ENCODE measurements around the gene RASGRF2. TPM values are rescaled to one million over a fixed set of nuclear protein-coding genes. Genes with fewer than 3 reads are reported as not detected.

Gene RASGRF2
- total and polyA plus RNA-seq, 9 of the 15 experiments (the other 6 are each of a cell fraction or from before 2014, with no cell fraction given) = 0.01 to 0.22 (median 0.08) TPM; not detected in 2

- WGBS (ENCODE audit: insufficient coverage, low coverage, missing lambda C conversion rate) = 0% methylated on average over 9 of the region's 9 CpGs
Observed at GRCh38 chr5:81191726-81192372, 231.7 kb downstream of the RASGRF2 start.

GRCh38 chr5:81192373-81192750 is 232.2 kb downstream of the RASGRF2 start:
- FAIRE-seq (no peak), ATAC-seq (no peak), DNase-seq (ENCODE audit: extremely low read depth in 1 of 4, low spot score in 3 of 4) (no peak)
- WGBS (ENCODE audit: insufficient coverage, low coverage, missing lambda C conversion rate) = 0% methylated on average over 8 of the region's 8 CpGs
- H3K27me3 ChIP-seq (ENCODE audit: control insufficient read depth in 2 of 2, insufficient read depth in 2 of 2, low read length in 2 of 2) = peaks cover 34 to 57% of the 10 kb centered on the region in 2 experiments
- no peaks in the 10 kb centered on the region for H4K20me1 ChIP-seq (replicated peaks; ENCODE audit: control insufficient read depth, insufficient read depth, low read length)
- no TSS peak for BruUV-seq (replicated peaks)
- no peaks in the 10 kb centered on the region for H3K36me3 ChIP-seq (ENCODE audit: control insufficient read depth, insufficient read depth, low read length)
- in situ Hi-C loops (cut with MboI) (loop anchor here (10.0 to 25.0 kb wide), 2 partner anchors 508 to 1080 kb away; no protein-coding TSS in a partner anchor), intact Hi-C loops (cut with micrococcal nuclease) (loop anchor here (10.0 kb wide), 2 partner anchors 708 to 1098 kb away; partner anchors contain the start of gene FAM151B)
- no peaks in the 10 kb centered on the region for H3K79me2 ChIP-seq (ENCODE audit: control insufficient read depth, insufficient read depth, low read length)
- H3K9me1 ChIP-seq (ENCODE audit: control insufficient read depth, insufficient read depth, low read length) = no peaks in the 10 kb centered on the region
- peaks cover 4% of the 10 kb centered on the region in 2 experiments; a peak in 4 of 5 replicates for H3K4me1 ChIP-seq (replicated peaks in 1 of 2; ENCODE audit: control insufficient read depth in 2 of 2, insufficient read depth in 2 of 2, low read length in 2 of 2)
- H3K4me3 ChIP-seq = no peak overlapping the region
- H3K4me2 ChIP-seq (ENCODE audit: insufficient read depth, low read length) = no peak overlapping the region
- H3K27ac ChIP-seq (ENCODE audit: extremely low read depth, low read depth, low read length) = no peak overlapping the region
- no peak overlapping the region for H3K9ac ChIP-seq (ENCODE audit: insufficient read depth in 1 of 2, low read depth in 2 of 2, low read length in 2 of 2)
- no peaks in the 10 kb centered on the region for H3K9me3 ChIP-seq (replicated peaks; ENCODE audit: control insufficient read depth, insufficient read depth, low read depth, low read length)
- CTCF ChIA-PET (ENCODE audit: low intra/inter-chr PET ratio) = no interaction called here
- H2AFZ ChIP-seq (ENCODE audit: low read depth, low read length) = no peak overlapping the region
- POLR2A ChIA-PET = interaction anchor here (1.0 kb wide), 1 partner anchor 9 kb away, joined by 3 read pairs; no protein-coding TSS in a partner anchor
- TF ChIP-seq HES1 (IDR thresholded peaks at IDR 0.05; ENCODE audit: low read depth) (no peak), FIP1L1 (IDR thresholded peaks at IDR 0.05; ENCODE audit: low read depth, low read length, poor library complexity, severe bottlenecking) (no peak), PTRF (tag; IDR thresholded peaks at IDR 0.05) (no peak), IRF9 (tag; IDR thresholded peaks at IDR 0.05) (no peak), PRPF4 (IDR thresholded peaks at IDR 0.05; ENCODE audit: insufficient read depth, low read depth, low read length, poor library complexity, severe bottlenecking) (no peak), ETV6 (IDR thresholded peaks at IDR 0.05; ENCODE audit: borderline replicate concordance in 1 of 2, low read depth in 2 of 2, low read length in 1 of 2) (no peak), ETV6 (CRISPR knock-in tag; IDR thresholded peaks at IDR 0.05; ENCODE audit: borderline replicate concordance) (no peak), SMAD4 (CRISPR knock-in tag; conservative IDR thresholded peaks at IDR 0.05) (no peak), GMEB1 (CRISPR knock-in tag; IDR thresholded peaks at IDR 0.05) (no peak)

More at GRCh38 chr5:81191726-81192372, 231.7 kb downstream of the RASGRF2 start:
- intact Hi-C loops (cut with micrococcal nuclease) = loop anchor here (10.0 kb wide), 2 partner anchors 707 to 1097 kb away; partner anchors contain the start of gene FAM151B
- Histone ChIP-seq H3K4me1 (replicated peaks in 1 of 2; ENCODE audit: control insufficient read depth in 2 of 2, insufficient read depth in 2 of 2, low read length in 2 of 2) (peaks cover 4% of the 10 kb centered on the region in 2 experiments; a peak in 4 of 5 replicates), H3K9ac (ENCODE audit: insufficient read depth in 1 of 2, low read depth in 2 of 2, low read length in 2 of 2) (no peak overlapping the region), H3K27me3 (ENCODE audit: control insufficient read depth in 2 of 2, insufficient read depth in 2 of 2, low read length in 2 of 2) (peaks cover 36 to 61% of the 10 kb centered on the region in 2 experiments), H3K9me1 (ENCODE audit: control insufficient read depth, insufficient read depth, low read length) (no peaks in the 10 kb centered on the region), H3K9me3 (replicated peaks; ENCODE audit: control insufficient read depth, insufficient read depth, low read depth, low read length) (no peaks in the 10 kb centered on the region), H4K20me1 (replicated peaks; ENCODE audit: control insufficient read depth, insufficient read depth, low read length) (no peaks in the 10 kb centered on the region), H3K79me2 (ENCODE audit: control insufficient read depth, insufficient read depth, low read length) (no peaks in the 10 kb centered on the region), H3K27ac (ENCODE audit: extremely low read depth, low read depth, low read length) (no peak overlapping the region), H3K36me3 (ENCODE audit: control insufficient read depth, insufficient read depth, low read length) (no peaks in the 10 kb centered on the region), H2AFZ (ENCODE audit: low read depth, low read length) (no peak overlapping the region), H3K4me2 (ENCODE audit: insufficient read depth, low read length) (no peak overlapping the region), H3K4me3 (no peak overlapping the region)
- no TSS peak for BruUV-seq (replicated peaks)
- DNase-seq (ENCODE audit: extremely low read depth in 1 of 4, low spot score in 3 of 4) = no peak
- TF ChIP-seq EHMT2 (IDR thresholded peaks at IDR 0.05) = no peak
- no peak for TF ChIP-seq ZNF507 (tag; conservative IDR thresholded peaks at IDR 0.05)
- TF ChIP-seq CBX3 (IDR thresholded peaks at IDR 0.05; ENCODE audit: borderline replicate concordance in 1 of 2, low read length in 2 of 2) = no peak
- no peak for TF ChIP-seq MCM7 (IDR thresholded peaks at IDR 0.05)
- CTCF ChIA-PET (ENCODE audit: low intra/inter-chr PET ratio) = no interaction called here
- in situ Hi-C loops (cut with MboI) = loop anchor here (10.0 to 25.0 kb wide), 2 partner anchors 507 to 1080 kb away; no protein-coding TSS in a partner anchor
- no peak for ATAC-seq
- POLR2A ChIA-PET = interaction anchor here (1.0 kb wide), 1 partner anchor 9 kb away, joined by 3 read pairs; no protein-coding TSS in a partner anchor
- FAIRE-seq = no peak

Data from K562 (cell line).